ENCODE measurements around the gene DLX6.

DLX6 gene

GRCh38 chr7:97005183-97006054, at the start of gene DLX6:
Gene DLX6, plus strand, starts transcription at chr7:97005553. Its CDS starts 425 bp downstream, at chr7:97005978.
- DNase-seq (ENCODE audit: low read depth in 2 of 2), result peak in 1 of 2 donors; percentile 35

- DNase-seq (ENCODE audit: low read depth in 2 of 2), result no peak
These were observed 46.2 kb upstream of the DLX6 start for GRCh38 chr7:96959135-96959534.

DNA sequence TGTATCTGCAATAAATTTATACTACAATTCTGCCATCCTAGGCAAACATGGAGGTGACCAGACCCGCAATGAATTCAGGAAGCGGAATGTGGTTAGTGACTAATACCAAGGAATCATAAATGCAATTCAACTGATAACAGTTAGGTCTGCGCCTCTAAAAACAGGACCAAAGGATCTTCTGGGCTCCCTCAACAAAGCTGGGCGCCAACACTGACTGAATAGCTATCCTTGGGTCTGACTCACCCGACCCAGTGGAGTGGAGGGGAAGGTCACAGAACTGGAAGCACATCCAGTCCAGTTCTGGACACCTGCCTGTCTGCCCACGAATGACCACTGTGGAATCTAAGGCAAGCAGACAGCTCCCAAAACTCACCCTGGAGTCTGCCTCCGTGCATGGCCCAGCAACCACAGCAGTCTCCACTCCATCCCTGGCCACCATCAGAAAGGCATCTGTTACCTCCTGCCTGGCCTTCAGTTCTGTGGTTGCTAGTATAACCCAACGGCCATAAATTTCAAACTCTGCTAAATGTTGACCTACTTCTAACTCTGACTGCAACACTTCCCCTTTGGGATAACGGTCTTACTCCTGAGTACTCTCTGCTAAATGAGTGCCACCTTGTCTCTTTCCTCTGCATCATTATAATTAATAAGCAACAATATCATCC, 43.0 kb upstream of the DLX6 start:
- no peak for DNase-seq (ENCODE audit: low read depth in 2 of 2)

DNA sequence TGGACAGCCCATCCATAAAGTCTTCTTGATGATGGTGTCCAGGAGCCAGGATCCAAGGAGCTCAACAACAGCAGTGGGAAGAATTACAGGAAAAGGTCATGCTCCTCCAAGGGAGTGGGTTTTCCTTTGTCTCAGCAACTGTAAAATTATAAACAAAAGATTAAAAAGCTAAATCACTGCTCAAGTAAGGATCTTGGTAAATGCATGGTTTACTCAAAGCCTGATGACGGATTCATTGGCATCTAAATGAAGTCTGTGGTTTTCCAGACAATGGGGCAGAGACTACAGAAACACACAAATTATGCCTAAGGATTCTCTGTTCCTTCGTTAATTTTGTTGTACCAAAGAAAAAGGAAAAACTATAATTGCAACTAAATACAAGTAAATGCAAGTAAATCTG, 36.4 kb upstream of the DLX6 start:
- DNase-seq (ENCODE audit: low read depth in 2 of 2), result no peak

- no peak for DNase-seq (ENCODE audit: low read depth in 2 of 2)
These were observed 34.6 kb upstream of the DLX6 start for GRCh38 chr7:96970739-96971138.

GRCh38 chr7:96973986-96974385, 31.4 kb upstream of the DLX6 start:
- no peak for DNase-seq (ENCODE audit: low read depth in 2 of 2)

- no peak for DNase-seq (ENCODE audit: low read depth in 2 of 2)
These were observed 29.2 kb upstream of the DLX6 start for GRCh38 chr7:96976106-96976505.

- no peak for DNase-seq (ENCODE audit: low read depth in 2 of 2)
These were observed 27.9 kb upstream of the DLX6 start for GRCh38 chr7:96977445-96977844.

GRCh38 chr7:96979551-96980276, 25.6 kb upstream of the DLX6 start:
- no peak for DNase-seq (ENCODE audit: low read depth in 2 of 2)

DNA sequence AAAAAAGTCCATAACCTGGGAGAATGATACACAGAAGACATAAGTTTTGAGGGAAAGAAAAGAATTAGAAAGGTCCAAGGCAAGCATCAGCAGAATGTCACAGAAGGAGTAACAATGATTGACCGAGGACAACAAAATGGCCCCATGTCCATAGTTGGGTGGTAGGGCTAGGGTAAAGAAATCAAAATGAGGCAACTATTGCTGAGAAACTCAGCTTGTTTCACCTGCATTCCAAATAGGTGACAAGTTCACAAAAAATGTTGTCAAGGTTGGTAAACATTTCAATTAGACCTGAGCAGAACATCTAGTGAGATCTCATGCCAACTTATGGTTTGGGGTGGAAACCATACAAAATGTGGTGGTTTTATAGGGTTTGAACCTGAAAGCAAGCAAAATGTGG, 22.8 kb upstream of the DLX6 start:
- no peak for DNase-seq (ENCODE audit: low read depth in 2 of 2)

DNA sequence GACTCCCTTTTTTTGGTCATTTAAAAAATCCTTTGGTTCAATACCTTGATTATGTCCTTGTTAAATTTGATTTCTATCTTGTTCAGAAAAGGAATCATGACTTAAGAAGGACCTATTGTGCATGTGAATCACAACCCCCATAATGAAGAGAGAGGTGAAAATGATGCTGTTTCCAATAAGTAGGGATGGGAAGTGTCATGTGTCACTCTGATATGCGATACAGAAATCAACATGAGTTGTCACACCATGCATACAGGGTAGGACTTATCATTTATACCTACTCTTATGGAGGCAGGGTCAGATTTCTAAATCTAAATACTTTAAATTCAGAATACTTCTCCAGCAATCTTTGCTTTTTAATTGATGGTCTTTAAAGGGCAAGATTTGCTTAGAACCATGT, 19.4 kb upstream of the DLX6 start:
- no peak for DNase-seq (ENCODE audit: low read depth in 2 of 2)

- no peak for DNase-seq (ENCODE audit: low read depth in 2 of 2)
These were observed 18.5 kb upstream of the DLX6 start for GRCh38 chr7:96986901-96987300.

- no peak for DNase-seq (ENCODE audit: low read depth in 2 of 2)
These were observed 17.6 kb upstream of the DLX6 start for GRCh38 chr7:96987719-96988118.

DNA sequence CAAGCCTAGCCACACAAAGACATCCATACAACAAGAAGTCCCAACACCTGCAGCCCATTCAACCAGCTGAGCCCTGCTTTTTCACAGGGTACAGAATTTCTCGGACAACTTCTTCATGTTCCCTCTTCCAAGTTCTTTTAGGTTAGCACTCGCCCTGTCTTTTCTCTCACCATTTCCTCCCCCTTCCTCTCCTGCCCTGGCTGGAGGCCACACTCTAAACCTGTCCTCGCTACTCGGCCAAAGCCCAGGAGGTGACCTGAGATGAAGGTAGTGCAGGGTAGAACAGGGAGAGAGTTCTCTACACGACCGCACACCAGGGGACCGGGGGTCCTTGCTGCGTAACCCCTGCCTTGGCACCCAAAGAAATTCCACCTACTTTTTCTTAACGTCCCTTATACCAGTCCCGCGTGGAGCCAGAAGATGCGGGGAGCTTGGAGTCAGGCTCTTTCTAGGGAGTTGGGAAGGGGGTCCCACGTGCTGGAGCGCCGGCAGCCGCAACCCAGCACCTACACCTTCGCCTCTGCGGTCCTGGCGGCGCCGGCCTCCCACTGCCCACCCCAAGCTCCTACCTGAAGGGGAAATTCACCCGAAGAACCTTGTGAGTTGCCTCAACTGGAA, 16.0 kb upstream of the DLX6 start:
- no peak for DNase-seq (ENCODE audit: low read depth in 2 of 2)

DNA sequence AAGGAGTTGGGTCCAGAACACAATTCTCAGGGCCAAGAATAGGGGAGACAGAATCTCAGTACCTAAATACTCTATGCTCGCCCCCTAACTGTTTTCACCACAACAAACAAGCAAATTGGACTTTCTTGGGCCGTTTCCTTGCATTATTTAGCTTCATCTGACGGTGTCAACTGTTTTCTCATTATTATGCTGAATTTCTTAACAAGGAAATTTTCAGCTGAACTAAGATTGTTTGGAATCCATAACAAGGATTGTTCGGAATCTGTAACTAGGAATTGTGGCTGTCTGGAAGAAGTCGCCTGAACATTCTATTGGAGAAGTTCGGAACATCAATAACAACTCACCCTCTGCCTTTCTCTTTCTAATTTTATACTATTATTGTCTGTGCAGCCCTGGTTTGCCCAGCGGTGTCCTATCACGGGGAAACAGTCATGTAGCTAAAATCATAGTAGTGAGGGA, 15.5 kb upstream of the DLX6 start:
- no peak for DNase-seq (ENCODE audit: low read depth in 2 of 2)

DNA sequence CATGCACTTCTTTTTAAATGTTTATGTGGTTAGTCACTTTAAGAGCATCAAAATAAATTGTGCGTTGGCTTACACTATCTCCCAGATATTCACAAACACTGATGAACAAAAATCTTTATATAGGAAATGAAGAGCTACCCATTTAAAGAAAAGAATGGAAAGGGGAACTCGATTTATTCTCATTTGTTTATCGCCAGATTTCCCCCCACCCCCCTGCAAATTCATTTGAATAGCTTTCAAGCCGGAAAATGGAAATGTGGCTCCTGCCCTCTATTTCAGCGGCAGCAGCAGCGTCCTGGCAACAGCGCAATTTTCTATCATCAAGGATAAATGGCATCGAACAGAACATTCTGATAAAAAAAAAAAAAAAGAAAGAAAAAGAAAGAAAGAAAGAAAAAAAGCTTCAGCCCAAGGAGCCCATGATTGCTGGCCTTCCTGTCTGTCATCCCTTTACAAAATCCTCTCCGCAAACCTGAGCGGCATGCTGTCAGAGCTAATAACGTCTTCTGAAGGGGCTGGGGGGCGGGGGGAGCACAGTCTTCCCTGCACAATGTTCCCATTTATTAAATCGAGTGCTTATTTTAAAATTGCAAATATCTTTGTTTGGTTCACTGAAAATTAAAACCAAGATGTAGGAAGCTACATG, 13.7 kb upstream of the DLX6 start:
- no peak for DNase-seq (ENCODE audit: low read depth in 2 of 2)

- DNase-seq (ENCODE audit: low read depth in 2 of 2), result no peak
These were observed 13.0 kb upstream of the DLX6 start for GRCh38 chr7:96992192-96993005.

DNA sequence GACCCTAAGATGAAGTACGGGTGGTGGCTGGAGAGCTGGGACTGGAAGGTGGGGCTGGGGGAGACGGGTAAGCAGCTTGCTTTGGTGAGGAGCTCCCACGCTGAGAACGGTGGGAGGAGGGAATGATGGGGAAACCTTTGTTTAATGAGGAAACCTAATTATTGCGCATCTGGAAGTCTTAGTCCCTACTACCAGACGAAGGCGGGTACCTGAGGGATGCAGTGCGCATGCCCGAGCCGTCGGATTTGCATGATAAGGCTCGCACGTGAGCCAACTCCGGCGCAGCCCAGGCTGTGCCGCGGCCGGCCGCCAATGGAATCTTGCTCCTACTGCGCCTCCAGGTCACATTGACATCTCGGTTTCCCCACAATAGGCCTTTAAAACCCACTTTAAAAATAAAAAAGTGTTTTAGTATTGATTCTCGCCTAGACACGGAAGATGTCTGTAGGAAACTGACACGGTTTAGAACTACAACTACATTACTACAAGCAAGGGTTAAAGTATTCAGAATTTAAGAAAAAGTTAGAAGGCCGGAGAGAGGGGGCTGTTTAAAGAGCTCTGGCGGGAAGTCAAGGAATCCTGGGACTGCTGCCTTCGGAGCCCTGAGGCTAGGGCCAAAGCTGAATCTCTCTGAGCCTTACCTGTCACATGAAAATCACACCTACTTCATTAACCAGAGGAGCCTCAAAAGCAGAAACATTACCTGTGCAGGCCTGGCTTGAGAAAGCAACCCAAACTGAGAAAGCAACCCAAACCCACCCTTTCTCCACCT, 12.1 kb upstream of the DLX6 start:
- no peak for DNase-seq (ENCODE audit: low read depth in 2 of 2)

DNA sequence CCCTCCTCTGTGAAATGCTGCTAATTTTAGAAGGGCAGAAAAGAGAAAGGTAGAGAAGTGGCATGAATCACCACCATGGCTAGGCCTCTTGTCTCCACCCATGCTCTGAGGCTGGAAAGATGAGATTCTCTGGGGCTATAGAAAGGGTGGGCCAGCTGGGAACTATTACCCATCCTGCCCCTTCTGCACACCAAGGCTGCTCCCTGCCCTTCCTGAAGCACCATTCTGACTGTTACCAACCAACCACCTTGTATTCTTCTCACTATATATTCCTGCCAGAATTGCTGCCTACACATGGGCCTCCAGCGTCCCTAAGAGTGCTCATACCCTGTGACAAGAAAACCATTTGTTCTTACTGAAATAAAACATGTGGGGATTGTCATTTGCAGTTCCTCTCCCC, 11.4 kb upstream of the DLX6 start:
- DNase-seq (ENCODE audit: low read depth in 2 of 2), result no peak

Measured in stimulated activated CD4-positive, alpha-beta T cell treated with anti-CD3 and anti-CD28 coated beads, Interleukin-4, amount 100 ng/mL, for 48 hours (primary cell).